ENCODE data around the gene UNG.
A peak's percentile ranks its signal among the peaks of the same experiment; 100 is the strongest.

Gene UNG

DNA sequence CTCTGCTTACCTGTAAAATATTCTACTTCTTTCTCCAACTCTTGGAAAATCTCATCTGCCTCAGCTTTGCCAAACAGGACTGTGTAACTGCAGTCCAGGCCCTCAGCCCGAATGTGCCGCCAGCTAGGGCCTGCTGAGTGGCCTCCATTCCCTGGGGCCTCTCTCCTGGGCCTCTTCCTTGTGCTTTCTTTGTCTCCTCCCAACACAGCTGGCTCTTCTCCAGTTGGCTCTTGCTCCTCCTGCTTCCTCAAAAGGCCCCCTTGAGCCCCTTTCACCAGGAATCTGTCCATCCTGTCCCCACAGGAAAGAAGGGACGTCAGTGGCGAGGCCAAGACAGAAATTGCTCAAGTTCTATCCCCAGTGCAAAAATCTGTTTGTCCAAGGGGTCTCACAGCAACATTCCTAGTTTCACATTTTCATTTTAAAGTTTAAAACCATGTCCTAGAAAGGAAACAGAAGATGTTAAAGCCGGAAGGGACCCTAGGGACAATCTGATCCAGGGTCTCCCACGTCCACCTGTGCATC, 4.8 kb upstream of the UNG start:
- DNase-seq = no peak

DNA sequence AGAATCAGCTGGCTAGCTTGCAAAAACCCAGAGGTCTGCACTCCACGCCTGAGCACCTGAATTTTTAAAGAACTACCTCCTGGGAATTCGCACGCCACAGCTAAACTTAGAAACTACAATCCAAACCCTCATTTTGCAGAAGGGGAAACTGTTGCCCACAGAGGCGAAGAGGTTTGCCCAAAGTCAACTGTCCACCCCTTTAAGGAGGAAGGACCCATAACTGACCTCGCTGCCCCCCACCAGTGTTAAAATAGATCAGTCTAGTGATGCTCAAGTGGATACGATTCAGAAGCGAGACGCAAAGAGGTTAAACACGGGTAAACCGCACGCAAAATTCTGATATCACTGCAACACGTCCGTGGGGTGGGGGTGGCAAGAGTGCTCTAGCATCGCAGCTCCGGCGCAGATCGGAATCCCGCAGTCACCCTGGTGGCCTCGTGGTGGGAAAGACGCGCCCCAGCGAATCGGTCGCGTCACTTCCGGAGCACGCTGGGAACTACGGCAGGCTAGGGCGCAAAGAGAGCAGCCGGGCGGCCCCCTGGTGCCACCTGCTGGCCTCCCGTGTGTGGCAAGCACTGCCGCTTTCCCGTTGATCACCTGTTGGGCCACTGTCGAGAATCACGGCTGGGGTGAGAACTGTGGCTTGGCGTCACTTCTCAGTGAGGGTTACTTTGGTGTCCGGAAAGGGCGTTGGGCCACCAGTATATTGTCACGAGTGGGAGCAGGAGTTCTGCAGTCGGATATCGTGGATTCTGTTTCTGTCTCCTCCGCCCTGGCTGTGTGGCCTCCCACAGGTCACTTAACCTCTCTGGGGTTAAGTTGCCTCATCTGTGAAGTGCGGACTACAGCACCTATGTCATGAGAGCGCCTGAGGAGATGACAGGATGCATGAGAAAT, 4.1 kb upstream of the UNG start, which contains the start of gene ALKBH2:
Gene ALKBH2, minus strand, starts transcription at position 451 of the 897 bp plus-strand sequence. CDS start 686 bp downstream, outside the sequence.
- DNase-seq = peak; percentile 94

DNA sequence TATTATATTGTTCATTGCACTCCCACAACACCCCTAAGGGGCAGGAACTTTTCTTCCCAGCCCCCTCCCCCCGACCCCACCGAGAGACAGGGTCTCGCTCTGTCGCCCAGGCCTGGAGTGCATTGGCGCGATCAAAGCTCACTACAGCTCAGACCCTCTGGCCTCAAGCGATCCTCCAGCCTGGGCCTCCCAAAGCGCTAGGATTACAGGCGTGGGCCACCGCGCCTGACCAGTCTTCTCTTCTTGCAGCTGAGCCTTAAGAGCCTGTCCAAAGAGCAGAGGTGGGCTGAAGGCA, 310 bp upstream of the UNG start:
- no peak for DNase-seq

DNA sequence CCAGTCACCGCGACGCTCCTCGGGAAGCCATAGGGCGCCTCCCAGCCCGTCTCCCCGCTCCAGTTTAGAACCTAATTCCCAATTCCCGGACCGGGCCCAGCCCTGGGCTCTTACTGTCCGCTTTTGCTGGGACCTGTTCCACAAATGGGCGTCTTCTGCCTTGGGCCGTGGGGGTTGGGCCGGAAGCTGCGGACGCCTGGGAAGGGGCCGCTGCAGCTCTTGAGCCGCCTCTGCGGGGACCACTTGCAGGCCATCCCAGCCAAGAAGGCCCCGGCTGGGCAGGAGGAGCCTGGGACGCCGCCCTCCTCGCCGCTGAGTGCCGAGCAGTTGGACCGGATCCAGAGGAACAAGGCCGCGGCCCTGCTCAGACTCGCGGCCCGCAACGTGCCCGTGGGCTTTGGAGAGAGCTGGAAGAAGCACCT, 797 bp downstream of the UNG start:
- DNase-seq = peak in 1 of 2 donors; percentile 27

DNA sequence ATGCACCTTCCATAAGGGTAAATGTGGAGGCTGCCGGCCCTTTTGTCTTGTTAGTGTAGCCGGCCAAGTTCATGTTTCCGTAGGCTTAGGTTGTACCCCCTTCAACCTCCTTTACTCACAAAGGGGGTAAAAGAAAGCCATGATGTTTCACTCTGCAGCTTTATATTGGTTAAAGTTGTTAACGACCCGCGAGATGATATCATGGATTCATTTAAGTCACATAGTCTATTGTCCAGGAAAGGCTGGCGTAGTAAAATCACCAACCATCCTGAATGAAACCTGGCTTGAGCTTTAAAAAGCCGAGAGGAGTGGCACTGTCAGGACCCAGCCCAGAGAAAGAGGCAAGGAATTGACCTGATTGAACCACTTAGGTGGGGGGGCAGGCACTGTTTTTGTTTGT, 1.3 kb downstream of the UNG start:
- no peak for DNase-seq

DNA sequence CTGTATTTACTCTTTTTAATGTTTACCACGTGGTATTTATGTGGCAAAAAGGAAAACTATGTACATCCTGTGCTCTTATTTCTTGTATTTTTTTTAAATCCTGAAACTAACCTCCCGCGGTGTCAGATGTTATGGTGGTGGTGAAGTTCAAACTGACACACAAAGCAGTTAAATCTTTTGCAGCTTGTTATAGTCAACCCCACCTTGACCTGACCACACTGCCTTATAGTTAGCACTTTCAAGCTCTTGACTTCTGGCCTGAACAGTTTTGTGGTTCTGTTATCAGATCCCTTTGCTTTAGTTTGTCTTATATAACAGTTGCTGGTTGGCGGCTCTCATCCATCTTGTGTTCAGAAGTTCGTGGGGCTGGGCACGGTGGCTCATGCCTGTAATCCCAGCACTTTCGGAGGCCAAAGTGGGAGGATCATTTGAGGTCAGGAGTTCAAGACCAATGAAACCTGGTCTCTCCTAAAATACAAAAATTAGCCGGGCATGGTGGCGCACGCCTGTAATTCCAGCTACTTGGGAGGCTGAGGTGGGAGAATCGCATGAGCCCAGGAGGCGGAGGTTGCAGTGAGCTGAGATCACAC, 2.1 kb downstream of the UNG start:
- DNase-seq = no peak

DNA sequence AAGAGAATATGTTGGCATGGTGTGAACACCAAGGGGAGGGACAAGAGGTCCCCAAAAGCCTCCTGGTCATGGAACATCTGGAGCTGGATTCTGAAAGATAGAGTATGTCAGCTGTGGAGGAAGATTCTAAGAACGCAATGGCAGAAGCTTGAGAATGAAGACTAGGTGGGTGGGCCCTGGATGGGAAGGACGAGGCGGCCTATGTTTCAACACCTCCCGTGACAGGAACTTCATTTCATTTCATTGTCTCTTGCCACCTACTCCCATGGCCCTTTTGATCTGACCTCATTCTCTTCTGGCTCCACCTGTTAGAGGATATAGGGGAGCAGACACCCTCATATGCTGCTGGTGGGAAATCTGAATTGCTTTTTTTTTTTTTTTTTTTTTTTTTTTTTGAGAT, 3.3 kb downstream of the UNG start:
- DNase-seq = no peak

DNA sequence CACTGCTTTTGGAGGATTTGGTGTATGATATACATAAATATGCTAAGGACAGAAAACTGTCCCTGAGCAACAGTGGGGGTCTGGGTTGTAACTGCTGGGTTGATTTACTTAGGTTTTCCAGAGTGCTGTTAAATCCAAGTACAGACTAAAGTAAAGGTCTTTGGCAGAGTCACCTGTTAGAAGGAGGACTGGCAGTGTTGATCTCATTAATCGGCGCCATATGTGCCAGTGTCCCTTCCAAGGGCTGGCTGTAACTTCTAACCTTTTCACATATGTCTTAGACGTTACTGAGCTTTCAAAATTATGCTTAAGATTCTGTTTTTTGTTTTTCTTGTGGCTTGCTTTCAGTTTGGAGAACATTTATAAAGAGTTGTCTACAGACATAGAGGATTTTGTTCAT, 5.1 kb downstream of the UNG start:
- no peak for DNase-seq

DNA sequence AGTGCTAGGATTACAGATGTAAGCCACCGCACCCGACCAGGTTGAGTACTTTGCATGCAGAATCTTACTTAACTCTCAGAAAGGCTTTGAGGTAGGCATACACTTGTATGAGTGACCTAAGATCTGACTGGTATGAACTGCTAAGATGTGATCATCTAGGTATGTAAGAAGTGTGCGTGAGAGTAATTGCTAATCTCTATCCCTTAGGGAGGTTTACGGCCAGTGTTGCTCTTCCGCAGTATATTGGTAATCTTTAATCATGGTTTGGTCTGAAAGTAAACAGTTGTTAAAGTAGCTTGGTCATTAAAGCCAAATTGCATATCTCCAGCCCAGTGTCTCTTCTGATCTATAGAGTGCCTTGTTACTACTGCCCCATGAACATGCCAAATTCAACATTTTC, 7.8 kb downstream of the UNG start:
- DNase-seq = no peak

DNA sequence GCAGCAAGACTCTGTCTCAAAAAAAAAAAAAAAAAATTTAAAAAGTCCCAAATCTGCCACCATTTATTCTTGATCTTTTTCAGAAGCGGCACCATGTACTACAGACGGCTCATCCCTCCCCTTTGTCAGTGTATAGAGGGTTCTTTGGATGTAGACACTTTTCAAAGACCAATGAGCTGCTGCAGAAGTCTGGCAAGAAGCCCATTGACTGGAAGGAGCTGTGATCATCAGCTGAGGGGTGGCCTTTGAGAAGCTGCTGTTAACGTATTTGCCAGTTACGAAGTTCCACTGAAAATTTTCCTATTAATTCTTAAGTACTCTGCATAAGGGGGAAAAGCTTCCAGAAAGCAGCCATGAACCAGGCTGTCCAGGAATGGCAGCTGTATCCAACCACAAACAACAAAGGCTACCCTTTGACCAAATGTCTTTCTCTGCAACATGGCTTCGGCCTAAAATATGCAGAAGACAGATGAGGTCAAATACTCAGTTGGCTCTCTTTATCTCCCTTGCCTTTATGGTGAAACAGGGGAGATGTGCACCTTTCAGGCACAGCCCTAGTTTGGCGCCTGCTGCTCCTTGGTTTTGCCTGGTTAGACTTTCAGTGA, 12.5 kb downstream of the UNG start:
- no peak for DNase-seq

DNA sequence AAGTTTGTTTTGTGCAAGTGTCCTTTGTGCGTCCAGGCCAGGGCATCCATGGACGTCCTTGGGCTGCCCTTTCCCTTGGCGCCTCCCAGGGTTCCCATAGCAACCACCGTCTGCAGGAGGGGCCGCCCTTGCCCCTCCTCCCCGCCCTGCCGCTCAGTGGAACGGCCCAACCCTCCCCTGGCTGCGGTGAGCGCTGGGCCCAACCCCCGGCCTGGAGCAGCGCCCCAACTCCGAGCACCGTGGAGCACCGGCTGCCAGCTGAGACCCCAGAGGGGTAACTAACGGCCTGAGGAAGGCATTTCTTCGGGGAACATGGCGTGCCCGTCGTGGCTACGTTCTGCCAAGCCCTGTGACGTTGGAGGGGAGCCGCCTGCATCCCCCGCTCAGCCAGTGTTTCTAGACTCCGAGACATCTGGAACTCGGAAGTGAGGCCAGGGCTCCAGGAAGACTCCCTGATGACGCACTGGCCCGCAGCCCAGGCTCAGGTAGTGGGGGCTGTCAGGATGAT, 13.6 kb downstream of the UNG start:
- peak; percentile 48 to 54 for DNase-seq

DNA sequence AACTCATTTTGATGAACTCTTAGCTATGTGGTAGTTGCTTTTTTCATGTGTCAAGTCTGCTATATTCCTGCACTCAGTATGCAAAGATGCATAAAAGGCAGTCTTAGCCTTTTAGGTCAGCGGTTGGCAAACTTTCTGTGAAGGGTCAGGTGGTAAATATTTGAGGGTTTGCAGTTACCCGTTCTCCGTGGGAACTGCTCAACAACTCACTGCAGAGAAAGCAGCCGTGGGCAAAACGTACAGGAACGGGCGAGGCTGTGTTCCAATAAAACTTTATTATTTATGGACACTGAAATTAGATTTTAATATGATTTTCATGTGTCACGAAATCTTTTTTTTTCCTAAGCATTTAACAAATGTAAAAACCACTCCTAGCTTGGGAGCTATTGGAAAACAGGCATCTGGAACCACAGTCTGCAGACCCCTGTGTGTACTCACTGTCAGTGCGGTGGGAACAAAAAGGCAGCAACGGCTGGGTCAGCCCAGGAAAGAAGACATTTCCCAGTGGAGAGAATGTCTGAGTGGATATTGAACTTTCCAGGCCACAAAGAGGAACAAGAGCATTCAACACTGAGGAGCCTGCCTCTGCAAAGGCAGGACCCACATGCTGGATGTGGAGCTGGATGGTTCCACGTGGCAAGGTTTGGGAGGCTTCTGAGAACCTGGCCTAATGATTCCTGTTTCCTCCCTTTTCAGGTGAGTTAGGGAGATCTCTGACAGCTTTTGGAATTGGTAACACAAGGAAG, 15.5 kb downstream of the UNG start:
- no peak for DNase-seq

DNA sequence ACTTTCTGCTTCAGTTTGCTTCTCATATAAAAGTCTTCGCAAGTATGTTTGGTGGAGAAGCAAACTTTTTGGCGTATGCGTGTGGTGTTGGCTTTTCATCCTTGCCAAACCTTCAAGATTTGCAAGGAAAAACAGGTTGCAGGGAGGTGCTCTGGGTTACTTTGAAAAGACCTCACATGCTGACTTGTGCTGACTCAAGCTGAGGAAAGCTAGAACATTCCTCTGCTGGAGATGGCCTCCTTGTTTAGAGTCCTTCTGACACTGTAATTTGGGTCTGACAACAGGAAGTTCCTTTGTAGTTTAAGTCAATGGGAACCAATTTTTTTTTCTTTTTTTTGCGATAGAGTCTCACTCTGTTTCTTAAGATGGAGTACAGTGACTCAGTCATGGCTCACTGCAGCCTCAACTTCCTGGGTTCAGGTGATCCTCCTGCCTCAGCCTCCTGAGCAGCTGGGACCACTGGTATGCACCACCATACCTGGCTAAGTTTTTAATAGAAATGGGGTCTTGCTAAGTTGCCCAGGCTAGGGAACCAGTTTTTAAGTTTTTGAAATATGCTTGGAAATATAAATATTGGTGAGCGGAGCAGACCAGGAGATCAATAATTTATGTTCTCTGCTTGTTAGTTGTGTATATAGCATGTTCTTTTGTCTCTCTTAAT, 16.4 kb downstream of the UNG start:
- DNase-seq = no peak

DNA sequence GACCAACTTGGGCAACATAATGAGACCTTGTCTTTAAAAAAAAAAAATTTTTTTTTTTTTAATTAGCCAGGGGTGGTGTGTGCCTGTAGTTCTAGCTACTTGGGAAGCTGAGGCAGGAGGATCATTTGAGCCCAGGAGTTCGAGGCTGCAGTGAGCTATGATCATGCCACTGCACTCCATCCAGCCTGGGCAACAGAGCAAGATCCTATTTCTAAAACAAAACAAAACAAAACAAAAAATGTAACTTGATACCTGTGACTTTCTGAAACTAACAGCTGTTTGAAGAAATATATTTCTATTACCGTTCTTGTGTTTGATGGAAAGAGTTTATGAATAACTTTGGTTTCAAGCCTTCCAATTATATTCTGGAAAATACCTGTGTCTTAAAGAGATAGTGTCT, 17.2 kb downstream of the UNG start:
- no peak for DNase-seq

DNA sequence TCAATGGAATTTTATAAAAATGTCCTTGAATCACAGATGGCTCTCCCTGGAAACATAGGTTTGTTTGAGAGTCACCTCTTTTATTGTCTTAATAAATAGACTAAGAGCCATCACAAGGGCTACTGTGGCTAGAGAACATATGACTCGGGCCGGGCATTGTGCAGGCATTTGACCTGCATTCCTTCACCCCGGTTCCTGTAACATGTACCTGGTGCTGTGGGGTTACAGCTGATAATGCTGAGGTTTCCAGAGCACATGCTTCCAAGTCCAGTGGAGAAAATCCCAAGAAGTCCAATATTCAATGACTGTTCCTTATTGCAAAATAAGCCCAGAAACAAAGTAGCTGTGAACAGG, 18.0 kb downstream of the UNG start:
- no peak for DNase-seq

DNA sequence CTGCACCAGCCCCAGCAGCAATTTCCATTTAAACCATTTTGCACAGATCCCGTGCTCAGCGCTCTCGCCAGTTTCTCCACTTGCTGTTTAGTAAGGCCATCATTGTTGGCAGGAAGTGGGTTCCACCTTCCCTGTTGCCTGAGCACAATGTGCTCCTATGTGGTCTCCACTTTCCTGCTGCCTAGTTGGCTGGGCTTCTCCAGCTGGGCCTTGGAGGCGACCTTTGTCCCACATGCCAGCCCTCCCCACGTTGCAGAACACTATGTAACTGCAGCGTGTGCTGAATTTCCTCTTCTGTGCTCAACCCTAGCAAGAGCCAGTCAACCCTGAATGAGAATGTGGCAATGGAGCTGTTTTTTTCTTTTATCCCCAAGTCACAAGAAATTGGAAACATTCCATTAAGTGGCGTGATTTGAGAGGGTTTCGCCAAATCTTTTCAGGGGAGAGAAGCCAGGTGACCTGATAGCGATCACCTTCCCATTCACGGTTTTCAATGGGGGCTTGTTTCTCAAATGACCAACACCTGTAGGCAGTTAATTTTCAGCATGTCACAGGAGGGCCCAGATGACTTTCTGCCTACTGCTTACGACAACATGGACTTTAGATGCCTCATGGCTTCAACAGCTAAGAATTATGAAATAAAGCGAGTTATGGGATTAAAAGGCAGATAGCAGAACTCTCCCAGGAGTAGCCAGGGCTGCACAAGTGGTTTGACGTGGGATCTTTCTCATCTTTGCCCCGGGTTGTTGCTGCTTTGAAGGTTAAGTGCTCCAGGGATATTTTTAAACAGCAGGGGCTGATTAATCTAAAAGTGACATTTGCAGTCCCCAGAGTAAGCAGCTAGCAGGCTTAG, 18.6 kb downstream of the UNG start, which contains the start of gene ACACB:
Gene ACACB, plus strand, starts transcription at position 830 of the 853 bp plus-strand sequence. CDS start 22,819 bp downstream, outside the sequence.
- no peak for DNase-seq

DNA sequence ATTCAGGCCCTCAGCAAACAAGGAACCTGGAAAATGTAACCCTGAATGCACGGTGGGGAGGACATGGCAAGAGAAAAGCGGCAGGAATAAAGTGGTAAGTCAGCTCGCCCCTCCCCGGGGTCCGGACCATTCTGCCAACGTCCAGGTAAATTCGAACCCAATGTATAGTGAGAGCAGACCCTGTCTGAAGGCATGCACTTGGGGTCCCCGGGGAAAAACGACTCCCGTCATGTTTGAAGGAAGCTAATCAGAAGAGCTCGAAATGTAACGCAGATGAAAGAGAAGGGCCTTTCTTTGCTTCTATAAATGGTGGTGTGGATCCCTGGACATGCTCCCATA, 19.2 kb downstream of the UNG start:
- DNase-seq = no peak

DNA sequence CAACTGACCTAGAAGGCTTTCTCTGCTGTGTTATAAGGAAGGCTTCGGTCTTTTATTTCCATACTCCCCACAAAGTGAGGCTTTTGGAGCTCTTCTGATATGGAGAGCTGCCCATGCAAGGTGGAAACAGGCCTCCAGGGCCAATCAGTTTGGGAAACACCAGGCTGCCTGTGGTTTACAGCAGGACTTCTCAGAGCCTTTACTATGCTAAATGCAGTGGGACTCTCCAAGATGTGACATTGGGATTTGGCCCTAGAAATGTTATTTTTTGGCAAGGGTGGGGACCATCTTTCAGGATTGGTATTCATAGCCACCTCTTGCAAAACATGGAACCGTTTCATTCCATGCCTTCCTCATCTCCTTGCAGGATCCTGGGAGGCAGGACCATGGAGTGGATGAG, 22.7 kb downstream of the UNG start:
- no peak for DNase-seq

DNA sequence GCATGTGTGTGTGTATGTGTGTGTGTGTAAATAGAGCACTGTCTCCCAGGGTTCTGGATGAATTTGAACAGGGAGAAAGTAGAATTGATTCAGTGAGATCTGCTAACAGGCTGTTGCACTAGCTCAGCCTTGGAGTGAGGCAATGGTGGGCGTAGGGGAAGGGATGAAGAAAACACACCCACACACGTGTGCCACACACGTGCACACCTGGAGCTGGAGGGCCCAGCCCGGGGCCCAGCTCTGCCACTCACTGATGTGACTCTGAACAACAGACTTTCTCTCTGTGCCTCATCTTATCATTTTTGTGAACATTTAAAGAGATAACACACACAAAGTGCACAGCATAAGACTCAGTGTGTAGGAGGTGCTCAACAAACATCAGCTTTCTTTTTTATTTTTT, 23.2 kb downstream of the UNG start:
- no peak for DNase-seq

DNA sequence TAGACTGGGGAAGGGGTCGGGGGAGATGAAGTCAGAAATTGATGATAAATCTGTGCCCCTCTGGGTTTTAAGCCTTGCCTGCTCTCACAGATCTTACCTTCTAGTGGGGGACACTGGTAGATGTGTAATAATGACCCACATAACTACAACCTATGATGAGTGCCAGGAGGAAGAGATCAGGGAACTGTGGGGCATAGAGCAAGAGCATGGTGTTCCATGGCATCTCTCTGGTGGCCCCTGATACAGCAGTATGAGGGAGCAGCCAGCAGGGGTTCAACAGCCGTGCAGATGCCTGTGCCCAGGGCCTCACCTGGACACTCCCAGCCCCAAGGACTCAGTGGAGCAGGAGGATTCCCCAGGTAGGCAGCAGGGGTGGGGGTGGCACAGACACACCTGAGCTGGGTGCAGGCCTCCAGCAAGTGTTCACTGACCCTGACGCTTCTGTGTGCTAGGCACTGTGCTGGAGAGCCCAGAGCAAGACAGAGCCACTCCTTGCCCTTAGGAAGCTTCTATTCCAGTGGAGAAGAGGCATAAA, 24.0 kb downstream of the UNG start:
- no peak for DNase-seq
